WTC11 (cell line): ENCODE results near the gene KLHDC2. TPM values are rescaled to one million over a fixed set of nuclear protein-coding genes. Genes with fewer than 3 reads are reported as not detected.
"Not testable (repeated sequence)": the region's sequence is repeated elsewhere in the genome, so short reads cannot be mapped to it uniquely, and the experiment has no call there.

Experiments
- ATAC-seq: fragments of 200-7000 bp; cut with Tn5 transposase; 2 replicates; pipeline ENCODE4 v1.10.0; 2021; ENCODE audit warnings: mild to moderate bottlenecking, moderate library complexity
- CTCF ChIA-PET: fragments of 300-600 bp; sonication (Branson Sonifier 250); formaldehyde crosslinking; loops from one replicate; lab custom pipeline; 2021; ENCODE audit warnings: antibody characterized with exemption; lab: Charles Lee
- POLR2A ChIA-PET: fragments of 350-600 bp; sonication (Branson Sonifier 250); formaldehyde crosslinking; loops from one replicate; lab custom pipeline; 2021; ENCODE audit warnings: antibody characterized with exemption; lab: Charles Lee
- DNase-seq: peaks from one replicate; pipeline ENCODE4 v3.0.0; 2021; ENCODE audit warnings: low spot score
- H3K27ac Mint-ChIP-seq: 2 replicates; pipeline ENCODE4 v1.8.0; 2021; ENCODE audit warnings: mixed read lengths
- H3K27me3 Mint-ChIP-seq: 2 replicates; pipeline ENCODE4 v1.8.0; 2021; ENCODE audit warnings: low read depth, mild to moderate bottlenecking, moderate library complexity, mixed read lengths
- H3K36me3 Mint-ChIP-seq: 2 replicates; pipeline ENCODE4 v1.8.0; 2021; ENCODE audit warnings: mixed read lengths
- H3K4me1 Mint-ChIP-seq: 2 replicates; pipeline ENCODE4 v1.8.0; 2022; ENCODE audit warnings: mixed read lengths
- H3K4me3 Mint-ChIP-seq: 2 replicates; pipeline ENCODE4 v1.8.0; 2021; ENCODE audit warnings: mild to moderate bottlenecking, moderate library complexity, mixed read lengths
- H3K9me3 Mint-ChIP-seq: 2 replicates; pipeline ENCODE4 v1.8.0; 2021; ENCODE audit warnings: mixed read lengths
- ATF6 ChIP-seq: sonication (generic); formaldehyde crosslinking; IDR thresholded peaks from 2 replicates; pipeline ENCODE4 v1.8.1; 2023; ENCODE audit warnings: mild to moderate bottlenecking, missing genetic modification reagents
- CREM ChIP-seq: sonication (generic); formaldehyde crosslinking; IDR thresholded peaks from 2 replicates; pipeline ENCODE4 v1.8.1; 2022; ENCODE audit warnings: mild to moderate bottlenecking, missing genetic modification reagents, moderate library complexity
- CTCF ChIP-seq: fragments of 200-600 bp; IDR thresholded peaks from 2 replicates; pipeline ENCODE4 v1.8.0; 2022; ENCODE audit warnings: antibody characterized with exemption
- ERG ChIP-seq: fragments of 250-450 bp; sonication (Bioruptor Pico); IDR thresholded peaks from 2 replicates; pipeline ENCODE4 v1.8.0; 2021; ENCODE audit warnings: mild to moderate bottlenecking
- FOXP1 ChIP-seq: sonication (generic); formaldehyde crosslinking; IDR thresholded peaks from 2 replicates; pipeline ENCODE4 v1.8.0; 2022; ENCODE audit warnings: missing genetic modification reagents, mild to moderate bottlenecking, moderate library complexity, borderline replicate concordance
- GABPB1 ChIP-seq: sonication (generic); formaldehyde crosslinking; IDR thresholded peaks from 2 replicates; pipeline ENCODE4 v1.8.1; 2023; ENCODE audit warnings: mild to moderate bottlenecking, missing genetic modification reagents
- KAT7 ChIP-seq: sonication (generic); formaldehyde crosslinking; IDR thresholded peaks from 2 replicates; pipeline ENCODE4 v1.8.1; 2023; ENCODE audit warnings: missing genetic modification reagents, mild to moderate bottlenecking, borderline replicate concordance
- PRRX2 ChIP-seq: fragments of 250-450 bp; sonication (Bioruptor Pico); IDR thresholded peaks from 2 replicates; pipeline ENCODE4 v1.8.0; 2021; ENCODE audit warnings: mild to moderate bottlenecking
- RELA ChIP-seq: sonication (generic); formaldehyde crosslinking; IDR thresholded peaks from 2 replicates; pipeline ENCODE4 v1.8.1; 2022; ENCODE audit warnings: missing genetic modification reagents, mild to moderate bottlenecking, borderline replicate concordance
- SOX15 ChIP-seq: fragments of 250-450 bp; sonication (Bioruptor Pico); IDR thresholded peaks from 2 replicates; pipeline ENCODE4 v1.9.0; 2021; ENCODE audit warnings: mild to moderate bottlenecking
- SP1 ChIP-seq: sonication (generic); formaldehyde crosslinking; conservative IDR thresholded peaks from 2 replicates; pipeline ENCODE4 v1.8.1; 2022; ENCODE audit warnings: missing genetic modification reagents
- TEAD4 ChIP-seq: sonication (generic); formaldehyde crosslinking; IDR thresholded peaks from 2 replicates; pipeline ENCODE4 v1.8.0; 2022; ENCODE audit warnings: mild to moderate bottlenecking, missing genetic modification reagents
- USF1 ChIP-seq: sonication (generic); formaldehyde crosslinking; IDR thresholded peaks from 2 replicates; pipeline ENCODE4 v1.8.0; 2022; ENCODE audit warnings: mild to moderate bottlenecking, missing genetic modification reagents
- ZNF138 ChIP-seq: sonication (generic); formaldehyde crosslinking; conservative IDR thresholded peaks from 2 replicates; pipeline ENCODE4 v1.8.1; 2022; ENCODE audit warnings: mild to moderate bottlenecking, moderate library complexity, missing genetic modification reagents
- ZNF396 ChIP-seq: fragments of 250-450 bp; sonication (Bioruptor Pico); IDR thresholded peaks from 2 replicates; pipeline ENCODE4 v1.8.0; 2021; ENCODE audit warnings: mild to moderate bottlenecking, moderate library complexity, borderline replicate concordance
- ZNF425 ChIP-seq: fragments of 250-450 bp; sonication (Bioruptor Pico); conservative IDR thresholded peaks from 2 replicates; pipeline ENCODE4 v1.9.0; 2021; ENCODE audit warnings: mild to moderate bottlenecking
- total RNA-seq: library from RNA; stranded (reverse); gene quantifications from 3 replicates; pipeline ENCODE4 v1.2.3, GENCODE V29; 2021

The KLHDC2 gene
- total RNA-seq, 1 experiment from 2014 or later = 47.6 TPM

GRCh38 chr14:49720744-49721143, 47.2 kb upstream of the KLHDC2 start:
- H3K9me3 Mint-ChIP-seq = peaks cover 8% of the 10 kb centered on the region
- CTCF ChIA-PET = no interaction called here
- POLR2A ChIA-PET = no interaction called here
- TF ChIP-seq PRRX2 (CRISPR knock-in tag) = no peak
- no peak for TF ChIP-seq ZNF396
- TF ChIP-seq TEAD4 (CRISPR knock-in tag) = no peak
- no peak for TF ChIP-seq ZNF425 (CRISPR knock-in tag)
- no peak for TF ChIP-seq SOX15
- no peak for TF ChIP-seq ERG (CRISPR knock-in tag)
- TF ChIP-seq RELA = no peak
- no peak for TF ChIP-seq CREM (CRISPR knock-in tag)
- TF ChIP-seq, all 79 proteins: peak for 0
- Mint-ChIP-seq H3K27ac (no peak overlapping the region), H3K36me3 (no peaks in the 10 kb centered on the region), H3K4me1 (peaks cover 6% of the 10 kb centered on the region; the same call in 1 of the 2 replicates), H3K4me3 (no peak overlapping the region), H3K27me3 (peaks cover 9% of the 10 kb centered on the region)
- DNase-seq (no peak), ATAC-seq (no peak)

GRCh38 chr14:49721733-49722435, 46.1 kb upstream of the KLHDC2 start:
- H3K4me3 Mint-ChIP-seq = not testable (repeated sequence)
- 0 out of 2 replicates have a peak, but pooled peaks have one; percentile 58 for TF ChIP-seq GABPB1 (CRISPR knock-in tag)
- TF ChIP-seq, all 79 proteins: peak for 1; not testable (repeated sequence) for 78
- H3K27me3 Mint-ChIP-seq, H3K9me3 Mint-ChIP-seq, H3K4me1 Mint-ChIP-seq, DNase-seq, H3K27ac Mint-ChIP-seq, H3K36me3 Mint-ChIP-seq, CTCF ChIA-PET, POLR2A ChIA-PET: not testable (repeated sequence)
- ATAC-seq = peak; percentile 76

- no peaks in the 10 kb centered on the region for H3K36me3 Mint-ChIP-seq
- TF ChIP-seq SP1 (CRISPR knock-in tag) = no peak
- TF ChIP-seq ATF6 = no peak
- TF ChIP-seq ZNF138 (CRISPR knock-in tag) = no peak
- TF ChIP-seq USF1 (CRISPR knock-in tag) = no peak
- no peak for TF ChIP-seq FOXP1
- TF ChIP-seq KAT7 (CRISPR knock-in tag) = no peak
- TF ChIP-seq CTCF = no peak
- H3K27ac Mint-ChIP-seq = no peak overlapping the region
- no peaks in the 10 kb centered on the region for H3K4me1 Mint-ChIP-seq
- no peak overlapping the region for H3K4me3 Mint-ChIP-seq
- ChIA-PET POLR2A (interaction anchor here (0.6 kb wide), 1 partner anchor 121 kb away, joined by 3 read pairs; no protein-coding TSS in a partner anchor), CTCF (no interaction called here)
- no peak for DNase-seq
- H3K27me3 Mint-ChIP-seq = peaks cover 2% of the 10 kb centered on the region; the same call in 1 of the 2 replicates
- no peak for ATAC-seq
- peaks cover 4% of the 10 kb centered on the region for H3K9me3 Mint-ChIP-seq
Observed at GRCh38 chr14:49727171-49727570, 40.8 kb upstream of the KLHDC2 start.
